Psoas muscle (tissue), 8 donors: Measurements from ENCODE around the gene TBX6. TPM values are rescaled to one million over a fixed set of nuclear protein-coding genes. Genes with fewer than 3 reads are reported as not detected.
A peak's percentile ranks its signal among the peaks of the same experiment; 100 is the strongest.

Experiments
- ATAC-seq, 4 donors: fragments of 200-7000 bp; cut with Tn5 transposase; one replicate each; pipeline ENCODE4 v1.9.1; 2020; ENCODE audit warnings: moderate library complexity in 3 of 4, mild to moderate bottlenecking in 2 of 4
- DNase-seq, 2 donors: peaks; one replicate each; pipeline ENCODE4 v3.0.0-alpha.2; 2020
- H3K27ac ChIP-seq: fragments of 200-600 bp; one replicate; pipeline ENCODE4 v1.8.0; 2022
- H3K27me3 ChIP-seq, 3 donors: fragments of 200-600 bp in 1 of 3; one replicate each; pipeline versions ENCODE4 v1.6.1 to v1.8.0; 2013 to 2022; ENCODE audit warnings: low read length in 2 of 3, mild to moderate bottlenecking in 2 of 3, moderate library complexity in 1 of 3; ENCODE audit not compliant: insufficient read depth in 3 of 3
- H3K36me3 ChIP-seq, 2 donors: fragments of 200-600 bp in 1 of 2; one replicate each; pipeline versions ENCODE4 v1.6.1 to v1.8.0; 2013 to 2022; ENCODE audit warnings: low read depth in 1 of 2, mild to moderate bottlenecking in 1 of 2, moderate library complexity in 1 of 2; ENCODE audit not compliant: insufficient read depth in 1 of 2
- H3K4me1 ChIP-seq: fragments of 200-600 bp; one replicate; pipeline ENCODE4 v1.8.0; 2022
- H3K4me3 ChIP-seq: fragments of 200-600 bp; one replicate; pipeline ENCODE4 v1.8.0; 2022; ENCODE audit warnings: mild to moderate bottlenecking
- H3K9me3 ChIP-seq: fragments of 200-600 bp; one replicate; pipeline ENCODE4 v1.8.0; 2022
- WGBS, 3 donors: extraction: QIAGEN DNeasy Blood & Tissue Kit; methylation state at CpG; one replicate each; pipeline versions ENCODE4 v1.1.6 to v1.1.7; 2013; 5-methylcytosine and 5-hydroxymethylcytosine counted together
- intact Hi-C, 2 donors: fragments of 100-400 bp; cut with DNase I; formaldehyde crosslinking; loops; one replicate each; pipeline versions ENCODE4 v1.11.0 to v1.14.2; 2022
- polyA plus RNA-seq, 3 donors: library from polyadenylated mRNA; stranded (reverse); fragments of 200-250 nt; gene quantifications; one replicate each; pipeline ENCODE4 v1.2.3, GENCODE V29; 2013
- total RNA-seq, 4 donors: library from RNA; stranded (reverse); fragmentation: NEBNext Ultra II Directional in 2 of 4; extraction: Animal tissue kit (Norgen Biotek cat#: 25700) in 2 of 4; gene quantifications; one replicate each; pipeline versions ENCODE4 v1.2.1 to v1.2.4, GENCODE V29; 2021 to 2023
- TF ChIP-seq, protein P1 (sequence below): fragments of 200-600 bp; IDR thresholded peaks from one replicate; pipeline ENCODE4 v1.8.0; 2022; ENCODE audit warnings: antibody characterized with exemption
- donor health status: healthy with polysubstance abuse.
- donor health status: DM: no; HTN: no; CAD: no; lungs with moderate emphysema.
- donor health status: Bipolar disorder and iron deficiency.
- donor health status: healthy.
- donor health status: DM: yes; HTN: yes; CAD: no.
- donor health status: DM: no; HTN: no; CAD: no.
- donor health status: DM: no; HTN: no; CAD: no.
- donor health status: DM: yes; HTN: yes; CAD: no.

The TBX6 gene
- total and polyA plus RNA-seq, 7 donors = 0.32 to 1.6 (median 0.76) TPM

- intact Hi-C loops = no loop called here
- TF ChIP-seq, protein P1, sequence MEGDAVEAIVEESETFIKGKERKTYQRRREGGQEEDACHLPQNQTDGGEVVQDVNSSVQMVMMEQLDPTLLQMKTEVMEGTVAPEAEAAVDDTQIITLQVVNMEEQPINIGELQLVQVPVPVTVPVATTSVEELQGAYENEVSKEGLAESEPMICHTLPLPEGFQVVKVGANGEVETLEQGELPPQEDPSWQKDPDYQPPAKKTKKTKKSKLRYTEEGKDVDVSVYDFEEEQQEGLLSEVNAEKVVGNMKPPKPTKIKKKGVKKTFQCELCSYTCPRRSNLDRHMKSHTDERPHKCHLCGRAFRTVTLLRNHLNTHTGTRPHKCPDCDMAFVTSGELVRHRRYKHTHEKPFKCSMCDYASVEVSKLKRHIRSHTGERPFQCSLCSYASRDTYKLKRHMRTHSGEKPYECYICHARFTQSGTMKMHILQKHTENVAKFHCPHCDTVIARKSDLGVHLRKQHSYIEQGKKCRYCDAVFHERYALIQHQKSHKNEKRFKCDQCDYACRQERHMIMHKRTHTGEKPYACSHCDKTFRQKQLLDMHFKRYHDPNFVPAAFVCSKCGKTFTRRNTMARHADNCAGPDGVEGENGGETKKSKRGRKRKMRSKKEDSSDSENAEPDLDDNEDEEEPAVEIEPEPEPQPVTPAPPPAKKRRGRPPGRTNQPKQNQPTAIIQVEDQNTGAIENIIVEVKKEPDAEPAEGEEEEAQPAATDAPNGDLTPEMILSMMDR = no peak
- H3K27me3 ChIP-seq = no peaks in the 10 kb centered on the region
- 49 to 58% (median 52%) methylated on average over 17 of the region's 17 CpGs for WGBS, 3 donors
- H3K4me1 ChIP-seq = no peaks in the 10 kb centered on the region
- H3K36me3 ChIP-seq = peaks cover 0 to 65% of the 10 kb centered on the region in 2 donors
- H3K9me3 ChIP-seq = no peaks in the 10 kb centered on the region
- H3K4me3 ChIP-seq = no peak overlapping the region
- peak; percentile 10 to 52 (median 38) for ATAC-seq
- peak overlapping the region; percentile 46 for H3K27ac ChIP-seq
- DNase-seq = peak; percentile 68 to 90
Observed at GRCh38 chr16:30084816-30085159, 6.9 kb downstream of the TBX6 start.

GRCh38 chr16:30084096-30084815, 7.5 kb downstream of the TBX6 start:
- peaks cover 0 to 70% of the 10 kb centered on the region in 2 donors for H3K36me3 ChIP-seq
- H3K9me3 ChIP-seq = no peaks in the 10 kb centered on the region
- no peak for DNase-seq
- peak in 1 of 4 donors; percentile 4 for ATAC-seq
- H3K27ac ChIP-seq = no peak overlapping the region
- intact Hi-C loops = no loop called here
- 72 to 79% (median 79%) methylated on average over 13 to 18 of the region's 18 CpGs for WGBS, 3 donors
- TF ChIP-seq, protein P1 = no peak
- H3K4me1 ChIP-seq = no peaks in the 10 kb centered on the region
- no peaks in the 10 kb centered on the region for H3K27me3 ChIP-seq
- no peak overlapping the region for H3K4me3 ChIP-seq

DNA sequence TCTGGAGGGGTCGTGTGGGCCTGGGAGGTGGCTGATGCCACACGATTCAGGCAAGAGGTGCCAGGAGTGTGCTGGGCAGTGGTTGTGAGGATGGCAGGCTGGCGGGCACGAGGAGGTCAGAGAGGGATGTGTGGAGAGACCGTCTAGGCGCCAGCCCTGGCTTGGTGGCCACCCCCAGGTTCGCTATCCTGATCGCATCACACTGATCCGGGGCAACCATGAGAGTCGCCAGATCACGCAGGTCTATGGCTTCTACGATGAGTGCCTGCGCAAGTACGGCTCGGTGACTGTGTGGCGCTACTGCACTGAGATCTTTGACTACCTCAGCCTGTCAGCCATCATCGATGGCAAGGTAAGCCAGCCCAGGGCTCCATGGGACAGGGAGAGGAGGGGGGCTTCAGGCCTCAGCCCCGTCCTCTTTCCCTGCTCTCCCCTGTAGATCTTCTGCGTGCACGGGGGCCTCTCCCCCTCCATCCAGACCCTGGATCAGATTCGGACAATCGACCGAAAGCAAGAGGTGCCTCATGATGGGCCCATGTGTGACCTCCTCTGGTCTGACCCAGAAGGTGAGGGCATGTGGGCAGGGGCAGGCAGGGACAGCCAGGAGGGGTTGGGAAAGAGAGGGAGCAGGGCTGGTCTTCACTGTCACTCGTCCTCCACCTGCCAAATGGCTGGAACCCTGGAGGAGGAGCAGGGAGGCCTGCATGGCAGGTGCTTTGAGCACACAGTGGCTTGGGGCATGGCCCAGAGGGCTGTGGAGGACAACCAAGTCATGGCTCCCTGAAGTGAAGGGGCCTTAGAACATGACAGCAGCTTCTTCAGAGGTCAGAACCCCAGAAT, 8.3 kb downstream of the TBX6 start:
- intact Hi-C loops = loop anchor here in 1 of 2 donors (1.0 kb wide), 1 partner anchor 12 kb away; no protein-coding TSS in a partner anchor
- 85 to 90% (median 85%) methylated on average over 24 of the region's 24 CpGs for WGBS, 3 donors
- no peak for DNase-seq
- Histone ChIP-seq H3K36me3 (peaks cover 0 to 78% of the 10 kb centered on the region in 2 donors), H3K27me3 (no peaks in the 10 kb centered on the region), H3K9me3 (no peaks in the 10 kb centered on the region), H3K4me1 (peaks cover 3% of the 10 kb centered on the region), H3K4me3 (no peak overlapping the region), H3K27ac (no peak overlapping the region)
- no peak for ATAC-seq
- TF ChIP-seq, protein P1 = no peak

GRCh38 chr16:30082545-30083090, 9.1 kb downstream of the TBX6 start:
- intact Hi-C loops = loop anchor here in 1 of 2 donors (1.0 kb wide), 1 partner anchor 11 kb away; no protein-coding TSS in a partner anchor
- Histone ChIP-seq H3K4me3 (no peak overlapping the region), H3K36me3 (peaks cover 0 to 87% of the 10 kb centered on the region in 2 donors), H3K9me3 (no peaks in the 10 kb centered on the region), H3K27me3 (no peaks in the 10 kb centered on the region), H3K4me1 (peaks cover 11% of the 10 kb centered on the region), H3K27ac (no peak overlapping the region)
- no peak for DNase-seq
- TF ChIP-seq, protein P1 = no peak
- no peak for ATAC-seq
- 85 to 89% (median 88%) methylated on average over 20 of the region's 20 CpGs for WGBS, 3 donors
